ENCODE data around the gene EYA4.

EYA4 gene

DNA sequence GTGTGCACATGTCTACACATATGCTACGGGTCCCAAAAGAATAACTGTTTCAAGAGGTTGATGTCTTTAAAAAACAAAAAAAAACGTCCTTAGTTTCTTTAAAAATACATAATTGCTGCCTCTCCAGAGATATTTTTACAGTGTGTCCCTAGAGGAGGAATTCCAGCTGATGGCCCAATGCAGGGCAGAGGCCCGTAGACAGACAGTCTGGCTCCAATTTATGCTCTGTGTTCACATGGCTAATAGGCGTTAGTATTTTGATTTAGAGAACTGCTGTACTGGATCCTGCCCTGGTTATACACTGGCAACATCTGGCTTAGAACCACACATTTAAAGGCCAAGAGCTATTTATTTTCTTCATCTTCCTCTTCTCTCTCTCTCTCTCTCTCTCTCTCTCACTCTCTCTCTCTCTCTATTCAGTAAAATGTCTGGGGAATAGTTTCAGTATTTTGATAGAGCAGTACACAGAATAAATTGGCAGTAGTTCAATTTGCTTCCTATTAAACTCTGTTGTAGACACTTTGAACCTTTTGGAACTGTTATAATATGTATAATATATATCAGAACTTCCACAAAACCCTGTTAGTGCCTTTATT, 260.6 kb downstream of the EYA4 start:
- no peak overlapping the region for H3K9ac ChIP-seq (ENCODE audit: low read length)
- no peak overlapping the region for H3K18ac ChIP-seq (ENCODE audit: low read length)
- no peak overlapping the region for H4K8ac ChIP-seq (ENCODE audit: low read depth, low read length)
- no peak overlapping the region for H3K4me2 ChIP-seq (ENCODE audit: low read length)
- H2BK5ac ChIP-seq (ENCODE audit: low read length), result no peak overlapping the region
- H3K36me3 ChIP-seq (ENCODE audit: control insufficient read depth, insufficient read depth, low read length), result no peaks in the 10 kb centered on the region
- no peaks in the 10 kb centered on the region for H3K27me3 ChIP-seq (ENCODE audit: insufficient read depth, low read length, poor library complexity)
- no peak for DNase-seq
- H2AK5ac ChIP-seq (ENCODE audit: low read length), result no peak overlapping the region
- H2BK15ac ChIP-seq (replicated peaks; ENCODE audit: low read depth), result no peak overlapping the region
- H3K56ac ChIP-seq (ENCODE audit: low read length), result no peak overlapping the region
- no peak overlapping the region for H4K5ac ChIP-seq (ENCODE audit: low read length)
- no peak overlapping the region for H2BK120ac ChIP-seq (ENCODE audit: low read depth, low read length)
- H3K79me1 ChIP-seq (ENCODE audit: low read length), result no peaks in the 10 kb centered on the region
- H3K4me1 ChIP-seq (ENCODE audit: control insufficient read depth, low read depth, low read length), result peaks cover 2% of the 10 kb centered on the region
- WGBS (ENCODE audit: extremely low coverage, insufficient coverage, low lambda C conversion rate), result no CpG with 5 or more reads among the region's 4 CpGs
- H3K4me3 ChIP-seq (ENCODE audit: low read length), result no peak overlapping the region
- no peaks in the 10 kb centered on the region for H3K79me2 ChIP-seq (ENCODE audit: control insufficient read depth, insufficient read depth, low read length)
- no peak overlapping the region for H3K23ac ChIP-seq (ENCODE audit: low read length)
- H3K4ac ChIP-seq (ENCODE audit: low read depth, low read length), result no peak overlapping the region
- H3K27ac ChIP-seq (ENCODE audit: low read depth, low read length), result no peak overlapping the region

DNA sequence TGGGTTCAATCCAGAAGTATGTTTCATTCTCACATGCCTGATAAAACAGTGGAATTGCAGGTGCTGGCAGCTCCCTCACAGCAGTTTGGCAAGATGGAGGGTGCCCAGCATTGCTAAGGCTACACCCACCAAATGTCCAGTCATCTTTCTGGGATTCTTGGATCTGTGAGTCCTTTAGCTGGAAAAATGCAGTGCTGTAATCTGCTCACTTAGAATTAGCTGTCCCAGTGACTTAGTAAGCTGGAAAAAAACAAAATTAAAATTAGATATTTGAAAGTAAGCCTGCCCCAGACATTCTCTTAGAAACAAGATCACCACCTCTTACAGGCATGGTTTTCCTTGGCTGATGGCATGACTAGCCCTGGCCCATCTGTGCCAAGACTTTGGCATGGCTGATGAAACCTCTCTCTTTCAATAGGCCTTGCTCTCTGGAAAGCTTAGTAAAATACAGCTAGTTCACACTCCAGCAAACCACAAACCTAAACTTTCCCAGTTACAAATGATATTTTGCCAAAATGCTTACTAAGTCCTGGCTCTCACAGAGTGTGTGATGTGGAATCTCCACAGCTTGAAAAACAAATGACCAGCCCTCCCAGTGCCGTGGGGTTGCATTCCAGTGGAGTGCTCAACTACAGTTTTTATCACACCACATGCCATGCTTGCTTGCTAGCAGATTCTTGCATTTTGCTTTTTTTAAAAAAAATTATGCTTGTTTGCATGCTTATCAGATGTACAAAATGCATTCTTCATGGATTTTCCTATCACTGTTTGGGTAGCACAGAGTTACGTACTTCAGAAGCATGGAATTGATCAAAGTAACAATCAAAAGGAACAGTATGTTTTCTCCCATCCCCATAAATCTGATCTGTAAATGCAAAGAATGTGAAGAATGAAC, 261.5 kb downstream of the EYA4 start:
- Histone ChIP-seq H2BK5ac (ENCODE audit: low read length) (no peak overlapping the region), H3K79me1 (ENCODE audit: low read length) (no peaks in the 10 kb centered on the region), H3K4me2 (ENCODE audit: low read length) (no peak overlapping the region), H3K27ac (ENCODE audit: low read depth, low read length) (no peak overlapping the region), H2AK5ac (ENCODE audit: low read length) (no peak overlapping the region), H2BK120ac (ENCODE audit: low read depth, low read length) (no peak overlapping the region), H2BK15ac (replicated peaks; ENCODE audit: low read depth) (no peak overlapping the region), H3K4me3 (ENCODE audit: low read length) (no peak overlapping the region), H3K23ac (ENCODE audit: low read length) (peak overlapping the region; percentile 32), H3K4me1 (ENCODE audit: control insufficient read depth, low read depth, low read length) (peaks cover 2% of the 10 kb centered on the region), H3K4ac (ENCODE audit: low read depth, low read length) (no peak overlapping the region), H3K56ac (ENCODE audit: low read length) (peak overlapping the region; percentile 5), H3K79me2 (ENCODE audit: control insufficient read depth, insufficient read depth, low read length) (no peaks in the 10 kb centered on the region), H3K36me3 (ENCODE audit: control insufficient read depth, insufficient read depth, low read length) (no peaks in the 10 kb centered on the region), H4K5ac (ENCODE audit: low read length) (no peak overlapping the region), H3K9ac (ENCODE audit: low read length) (no peak overlapping the region), H3K18ac (ENCODE audit: low read length) (no peak overlapping the region), H4K8ac (ENCODE audit: low read depth, low read length) (no peak overlapping the region), H3K27me3 (ENCODE audit: insufficient read depth, low read length, poor library complexity) (no peaks in the 10 kb centered on the region)
- DNase-seq, result peak; percentile 49
- no CpG with 5 or more reads among the region's 2 CpGs for WGBS (ENCODE audit: extremely low coverage, insufficient coverage, low lambda C conversion rate)

DNA sequence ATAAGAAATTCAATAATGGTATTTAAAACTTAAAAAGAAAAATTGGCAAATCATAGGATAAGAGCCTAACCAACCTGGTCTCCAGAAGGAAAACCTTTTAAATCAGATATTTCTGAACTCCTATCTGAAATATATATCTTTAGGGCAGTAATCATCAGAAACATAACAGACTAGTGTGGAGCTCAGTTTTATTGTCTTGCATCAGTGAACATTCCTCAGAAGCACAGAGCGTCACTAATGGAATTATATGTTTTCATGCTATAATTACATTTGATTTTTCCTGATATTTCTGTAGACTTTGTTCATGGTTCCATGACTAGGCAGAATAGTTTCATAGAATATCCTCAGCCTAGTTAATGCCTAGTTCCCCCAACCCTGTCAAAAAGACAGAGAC, 262.2 kb downstream of the EYA4 start:
- H3K18ac ChIP-seq (ENCODE audit: low read length), result no peak overlapping the region

DNA sequence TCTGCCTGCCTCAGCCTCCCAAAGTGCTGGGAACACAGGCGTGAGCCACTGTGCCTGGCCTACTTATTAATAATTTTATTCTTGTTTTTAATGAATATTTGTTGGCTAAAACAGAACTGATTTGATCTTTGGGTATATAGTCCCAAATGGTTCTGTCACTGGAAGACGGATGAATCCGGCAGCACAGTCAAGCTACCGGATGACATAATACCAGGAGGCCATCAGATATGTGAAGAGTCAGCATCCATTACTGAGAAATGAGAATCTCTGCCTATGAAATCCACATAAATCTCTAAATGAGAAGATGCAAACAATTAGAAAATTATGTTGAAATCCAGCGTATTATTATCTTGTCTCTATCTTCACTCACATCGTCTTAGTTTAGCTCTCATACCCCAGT, 263.0 kb downstream of the EYA4 start:
- no peak overlapping the region for H3K9ac ChIP-seq (ENCODE audit: low read length)

More for the DNA sequence above, 262.2 kb downstream of the EYA4 start:
- Histone ChIP-seq H3K79me1 (ENCODE audit: low read length) (no peaks in the 10 kb centered on the region), H3K9ac (ENCODE audit: low read length) (no peak overlapping the region), H3K4me3 (ENCODE audit: low read length) (no peak overlapping the region), H3K27ac (ENCODE audit: low read depth, low read length) (no peak overlapping the region), H3K56ac (ENCODE audit: low read length) (no peak overlapping the region), H3K36me3 (ENCODE audit: control insufficient read depth, insufficient read depth, low read length) (no peaks in the 10 kb centered on the region), H3K4me1 (ENCODE audit: control insufficient read depth, low read depth, low read length) (peaks cover 2% of the 10 kb centered on the region), H4K5ac (ENCODE audit: low read length) (no peak overlapping the region), H2AK5ac (ENCODE audit: low read length) (no peak overlapping the region), H3K4ac (ENCODE audit: low read depth, low read length) (no peak overlapping the region), H3K27me3 (ENCODE audit: insufficient read depth, low read length, poor library complexity) (no peaks in the 10 kb centered on the region), H3K4me2 (ENCODE audit: low read length) (no peak overlapping the region), H3K79me2 (ENCODE audit: control insufficient read depth, insufficient read depth, low read length) (no peaks in the 10 kb centered on the region), H2BK15ac (replicated peaks; ENCODE audit: low read depth) (no peak overlapping the region), H2BK5ac (ENCODE audit: low read length) (no peak overlapping the region), H3K23ac (ENCODE audit: low read length) (no peak overlapping the region), H2BK120ac (ENCODE audit: low read depth, low read length) (no peak overlapping the region), H4K8ac (ENCODE audit: low read depth, low read length) (no peak overlapping the region)
- WGBS (ENCODE audit: extremely low coverage, insufficient coverage, low lambda C conversion rate), result no CpG with 5 or more reads among the region's 1 CpG
- no peak for DNase-seq

DNA sequence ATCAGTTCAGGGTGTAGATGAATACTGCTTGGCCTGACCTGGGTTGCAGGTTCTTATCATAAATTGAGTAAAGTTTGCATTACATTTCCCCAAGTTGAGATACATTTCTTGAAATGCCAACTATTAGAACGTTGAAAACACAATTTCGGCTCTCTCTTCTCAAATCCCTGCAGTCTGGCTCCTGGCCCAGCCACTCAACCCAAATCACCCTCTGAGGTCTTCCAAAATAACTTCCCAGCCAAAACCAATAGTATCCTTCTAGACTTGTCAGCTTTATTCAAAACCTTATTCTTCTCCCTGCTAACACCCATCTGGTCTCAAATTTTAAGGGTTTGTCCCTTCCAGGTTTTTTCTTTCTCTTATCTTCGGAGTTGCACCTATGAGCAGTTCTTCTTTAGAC, 263.6 kb downstream of the EYA4 start:
- H3K79me2 ChIP-seq (ENCODE audit: control insufficient read depth, insufficient read depth, low read length), result no peaks in the 10 kb centered on the region
- no CpG with 5 or more reads among the region's 3 CpGs for WGBS (ENCODE audit: extremely low coverage, insufficient coverage, low lambda C conversion rate)
- no peak overlapping the region for H2BK120ac ChIP-seq (ENCODE audit: low read depth, low read length)
- H2BK15ac ChIP-seq (replicated peaks; ENCODE audit: low read depth), result no peak overlapping the region
- H4K5ac ChIP-seq (ENCODE audit: low read length), result no peak overlapping the region
- no peak overlapping the region for H3K4ac ChIP-seq (ENCODE audit: low read depth, low read length)
- peaks cover 2% of the 10 kb centered on the region for H3K4me1 ChIP-seq (ENCODE audit: control insufficient read depth, low read depth, low read length)
- no peaks in the 10 kb centered on the region for H3K79me1 ChIP-seq (ENCODE audit: low read length)
- no peak overlapping the region for H3K18ac ChIP-seq (ENCODE audit: low read length)
- H3K9ac ChIP-seq (ENCODE audit: low read length), result no peak overlapping the region
- H2BK5ac ChIP-seq (ENCODE audit: low read length), result no peak overlapping the region
- H4K8ac ChIP-seq (ENCODE audit: low read depth, low read length), result no peak overlapping the region
- H3K23ac ChIP-seq (ENCODE audit: low read length), result no peak overlapping the region
- H2AK5ac ChIP-seq (ENCODE audit: low read length), result no peak overlapping the region
- no peak overlapping the region for H3K4me2 ChIP-seq (ENCODE audit: low read length)
- DNase-seq, result no peak
- H3K4me3 ChIP-seq (ENCODE audit: low read length), result no peak overlapping the region
- H3K36me3 ChIP-seq (ENCODE audit: control insufficient read depth, insufficient read depth, low read length), result no peaks in the 10 kb centered on the region
- H3K27ac ChIP-seq (ENCODE audit: low read depth, low read length), result no peak overlapping the region
- H3K27me3 ChIP-seq (ENCODE audit: insufficient read depth, low read length, poor library complexity), result no peaks in the 10 kb centered on the region
- H3K56ac ChIP-seq (ENCODE audit: low read length), result no peak overlapping the region

More for the DNA sequence above, 263.0 kb downstream of the EYA4 start:
- no peak overlapping the region for H2BK120ac ChIP-seq (ENCODE audit: low read depth, low read length)
- H3K23ac ChIP-seq (ENCODE audit: low read length), result no peak overlapping the region
- no peak overlapping the region for H3K4me2 ChIP-seq (ENCODE audit: low read length)
- peaks cover 2% of the 10 kb centered on the region for H3K4me1 ChIP-seq (ENCODE audit: control insufficient read depth, low read depth, low read length)
- H3K18ac ChIP-seq (ENCODE audit: low read length), result no peak overlapping the region
- H3K56ac ChIP-seq (ENCODE audit: low read length), result no peak overlapping the region
- H2BK15ac ChIP-seq (replicated peaks; ENCODE audit: low read depth), result no peak overlapping the region
- H2AK5ac ChIP-seq (ENCODE audit: low read length), result no peak overlapping the region
- H3K4ac ChIP-seq (ENCODE audit: low read depth, low read length), result no peak overlapping the region
- H3K4me3 ChIP-seq (ENCODE audit: low read length), result no peak overlapping the region
- no peaks in the 10 kb centered on the region for H3K27me3 ChIP-seq (ENCODE audit: insufficient read depth, low read length, poor library complexity)
- no CpG with 5 or more reads among the region's 6 CpGs for WGBS (ENCODE audit: extremely low coverage, insufficient coverage, low lambda C conversion rate)
- H3K79me1 ChIP-seq (ENCODE audit: low read length), result no peaks in the 10 kb centered on the region
- no peak for DNase-seq
- no peak overlapping the region for H2BK5ac ChIP-seq (ENCODE audit: low read length)
- no peaks in the 10 kb centered on the region for H3K36me3 ChIP-seq (ENCODE audit: control insufficient read depth, insufficient read depth, low read length)
- H4K5ac ChIP-seq (ENCODE audit: low read length), result no peak overlapping the region
- H3K27ac ChIP-seq (ENCODE audit: low read depth, low read length), result no peak overlapping the region
- no peaks in the 10 kb centered on the region for H3K79me2 ChIP-seq (ENCODE audit: control insufficient read depth, insufficient read depth, low read length)
- H4K8ac ChIP-seq (ENCODE audit: low read depth, low read length), result no peak overlapping the region
